Karpas-422 (cell line): ENCODE measurements around the gene EFCAB6. TPM values are rescaled to one million over a fixed set of nuclear protein-coding genes. Genes with fewer than 3 reads are reported as not detected.

Experiments
- DNase-seq: peaks from one replicate; pipeline ENCODE4 v3.0.0-alpha.2; 2015
- H2AFZ ChIP-seq: fragments of 200-600 bp; sonication (generic); 2 replicates; pipeline ENCODE4 v1.6.1; 2014; ENCODE audit warnings: antibody characterized with exemption, low read length, mixed read lengths
- H3K27ac ChIP-seq: fragments of 200-600 bp; sonication (generic); 2 replicates; pipeline ENCODE4 v1.5.1; 2014; ENCODE audit warnings: mild to moderate bottlenecking, low read length, moderate library complexity
- H3K27me3 ChIP-seq: fragments of 200-600 bp; sonication (generic); 2 replicates; pipeline ENCODE4 v1.6.1; 2014; ENCODE audit warnings: low read length, mixed read lengths
- H3K36me3 ChIP-seq: fragments of 200-600 bp; sonication (generic); 2 replicates; pipeline ENCODE4 v1.6.1; 2014; ENCODE audit warnings: low read length, mixed read lengths; ENCODE audit not compliant: insufficient read depth
- H3K4me1 ChIP-seq: fragments of 200-600 bp; sonication (generic); 2 replicates; pipeline ENCODE4 v1.6.1; 2014; ENCODE audit warnings: mild to moderate bottlenecking, low read length, mixed read lengths
- H3K4me2 ChIP-seq: fragments of 200-600 bp; sonication (generic); 2 replicates; pipeline ENCODE4 v1.6.1; 2014; ENCODE audit warnings: low read length, low read depth, mild to moderate bottlenecking; ENCODE audit not compliant: poor library complexity, severe bottlenecking
- H3K4me3 ChIP-seq: fragments of 200-600 bp; sonication (generic); 2 replicates; pipeline ENCODE4 v1.5.1; 2014; ENCODE audit warnings: mild to moderate bottlenecking, antibody characterized with exemption, low read length, mixed read lengths
- H3K79me2 ChIP-seq: fragments of 200-600 bp; sonication (generic); 2 replicates; pipeline ENCODE4 v1.6.1; 2014; ENCODE audit warnings: mild to moderate bottlenecking, low read length, mixed read lengths
- H3K9ac ChIP-seq: fragments of 200-600 bp; sonication (generic); 2 replicates; pipeline ENCODE4 v1.6.0; 2014; ENCODE audit warnings: low read length
- H3K9me2 ChIP-seq: fragments of 200-600 bp; sonication (generic), shearing (Covaris generic); replicated peaks from 2 replicates; pipeline ENCODE4 v1.6.0; 2014; ENCODE audit warnings: mild to moderate bottlenecking, low read length, moderate library complexity; ENCODE audit not compliant: insufficient read depth
- H3K9me3 ChIP-seq: fragments of 300-700, 200-600 bp; sonication (generic); 2 replicates; pipeline ENCODE4 v1.6.1; 2014; ENCODE audit warnings: low read length, mixed read lengths
- H4K20me1 ChIP-seq: fragments of 200-600 bp; sonication (generic); 2 replicates; pipeline ENCODE4 v1.6.1; 2014; ENCODE audit warnings: mild to moderate bottlenecking, antibody characterized with exemption, low read length, low read depth; ENCODE audit not compliant: insufficient read depth
- small RNA-seq: library from RNA; depleted of rRNA; stranded (forward); fragments of <200 nt; gene quantifications from one replicate; pipeline ENCODE3, GENCODE V24; 2014
- total RNA-seq: library from RNA; depleted of rRNA; stranded (reverse); fragments of >200 nt; shearing (Covaris generic); gene quantifications from 2 replicates; pipeline ENCODE4 v1.2.3, GENCODE V29; 2014; ENCODE audit warnings: low replicate concordance; rRNA removed

The EFCAB6 gene
- total RNA-seq, 1 experiment from 2014 or later = not detected

- Histone ChIP-seq H3K4me2 (no peak overlapping the region), H3K27ac (no peak overlapping the region), H3K9ac (no peak overlapping the region), H2AFZ (no peak overlapping the region), H3K79me2 (no peaks in the 10 kb centered on the region), H3K36me3 (no peaks in the 10 kb centered on the region), H4K20me1 (no peaks in the 10 kb centered on the region), H3K27me3 (no peaks in the 10 kb centered on the region), H3K4me3 (no peak overlapping the region), H3K9me2 (no peaks in the 10 kb centered on the region), H3K9me3 (no peaks in the 10 kb centered on the region), H3K4me1 (peaks cover 21% of the 10 kb centered on the region)
- no peak for DNase-seq
Measured at GRCh38 chr22:43479301-43479950, 332.7 kb downstream of the EFCAB6 start.

Small RNAs within 50 kb of the gene (small RNA-seq; reads per million reads assigned to genes)
- gene HMGN2P9 = not detected

Other genes with a start within 250 kb of the EFCAB6 start
- not detected in 2 replicates for gene SULT4A1, start 50.2 kb upstream of the EFCAB6 start, total RNA-seq
- not detected in 2 replicates for gene PNPLA5, start 79.7 kb upstream of the EFCAB6 start, total RNA-seq
- not detected in 2 replicates for gene PNPLA3, start 111.5 kb upstream of the EFCAB6 start, total RNA-seq
- 37.3 and 42.9 TPM in 2 replicates for gene SAMM50, start 143.1 kb upstream of the EFCAB6 start, total RNA-seq
- gene PARVB, start 212.0 kb upstream of the EFCAB6 start, total RNA-seq = 24.9 and 32.6 TPM in 2 replicates